Prostate gland (tissue), 2 donors: Measurements from ENCODE around the gene GEMIN4. TPM values are rescaled to one million over a fixed set of nuclear protein-coding genes. Genes with fewer than 3 reads are reported as not detected.
A peak's percentile ranks its signal among the peaks of the same experiment; 100 is the strongest.
"Not testable (repeated sequence)": the region's sequence is repeated elsewhere in the genome, so short reads cannot be mapped to it uniquely, and the experiment has no call there.

Experiments
- DNase-seq: peaks from one replicate; pipeline ENCODE4 v3.0.0-alpha.2; 2019; ENCODE audit warnings: low spot score
- H3K27ac ChIP-seq, 2 donors: fragments of 200-600 bp; sonication (generic); 2 replicates each; pipeline ENCODE4 v1.5.1; 2017 to 2019
- H3K27me3 ChIP-seq: fragments of 200-600 bp; sonication (generic); replicated peaks from 2 replicates; pipeline ENCODE4 v1.5.1; 2019; ENCODE audit not compliant: insufficient read depth
- H3K36me3 ChIP-seq, 2 donors: fragments of 200-600 bp; sonication (generic); 1 replicate in 1 of 2; 2 replicates in 1 of 2; pipeline versions ENCODE4 v1.5.1 to v1.8.1; 2017 to 2019
- H3K4me1 ChIP-seq: fragments of 200-600 bp; sonication (generic); replicated peaks from 2 replicates; pipeline ENCODE4 v1.5.1; 2019
- H3K4me3 ChIP-seq, 2 donors: fragments of 200-600 bp; sonication (generic); 2 replicates each; pipeline ENCODE4 v1.5.1; 2017 to 2019
- H3K9me3 ChIP-seq: fragments of 200-600 bp; sonication (generic); 2 replicates; pipeline ENCODE4 v1.5.1; 2017
- CTCF ChIP-seq, 4 experiments: fragments of 200-600 bp in 2 of 4; fragments of 450-650 bp in 2 of 4; sonication (generic) in 2 of 4; IDR thresholded peaks; 1 replicate in 3 of 4; 2 replicates in 1 of 4; pipeline ENCODE4 v1.5.1; 2016 to 2019; ENCODE audit warnings: antibody characterized with exemption in 4 of 4, mild to moderate bottlenecking in 2 of 4, moderate library complexity in 2 of 4
- POLR2A ChIP-seq: fragments of 450-650 bp; IDR thresholded peaks from one replicate; pipeline ENCODE4 v1.6.1; 2016; ENCODE audit warnings: antibody characterized with exemption, mild to moderate bottlenecking
- POLR2AphosphoS5 ChIP-seq: sonication (generic); formaldehyde crosslinking; IDR thresholded peaks from one replicate; pipeline ENCODE4 v1.6.1; 2017; ENCODE audit warnings: antibody characterized with exemption
- WGBS: methylation state at CpG from one replicate; pipeline ENCODE4 v1.1.5; 2018; 5-methylcytosine and 5-hydroxymethylcytosine counted together
- intact Hi-C: fragments of 100-400 bp; cut with DNase I; formaldehyde crosslinking; loops from one replicate; pipeline ENCODE4 v1.14.2; 2022
- total RNA-seq, 2 donors: library from RNA; depleted of rRNA; stranded (reverse); fragments of >200 nt; gene quantifications; one replicate each; pipeline ENCODE4 v1.1.0, GENCODE V29; 2016

Gene GEMIN4
- total RNA-seq, 2 donors from 2014 or later, result 27.9 to 33.1 TPM

GRCh38 chr17:760371-760770 lies 8.3 kb upstream of the GEMIN4 start:
- Histone ChIP-seq H3K4me3 (no peak overlapping the region), H3K36me3 (no peaks in the 10 kb centered on the region), H3K9me3 (no peaks in the 10 kb centered on the region), H3K27ac (peak overlapping the region; percentile 38 to 54), H3K4me1 (no peaks in the 10 kb centered on the region), H3K27me3 (no peaks in the 10 kb centered on the region)
- no peak for DNase-seq
- intact Hi-C loops, result no loop called here
- 52% methylated on average over 9 of the region's 9 CpGs for WGBS
- TF ChIP-seq POLR2A (no peak), CTCF (IDR thresholded peaks at IDR 0.05) (no peak), POLR2AphosphoS5 (no peak)

- intact Hi-C loops, result no loop called here
- Histone ChIP-seq H3K4me3 (no peak overlapping the region), H3K4me1 (no peaks in the 10 kb centered on the region), H3K9me3 (no peaks in the 10 kb centered on the region), H3K27ac (peak overlapping the region; percentile 38 to 54), H3K27me3 (no peaks in the 10 kb centered on the region), H3K36me3 (no peaks in the 10 kb centered on the region)
- DNase-seq, result peak; percentile 54
- 34% methylated on average over 5 of the region's 5 CpGs for WGBS
- TF ChIP-seq POLR2AphosphoS5 (peak; percentile 71), POLR2A (no peak)
These were observed 7.9 kb upstream of the GEMIN4 start for GRCh38 chr17:759964-760363.

- DNase-seq, intact Hi-C loops, H3K9me3 ChIP-seq, H3K27me3 ChIP-seq, H3K36me3 ChIP-seq, H3K4me1 ChIP-seq, H3K4me3 ChIP-seq: not testable (repeated sequence)
- peak overlapping the region in 1 of 2 donors; percentile 50 for H3K27ac ChIP-seq
- 31% methylated on average over 15 of the region's 15 CpGs for WGBS
These were observed 4.0 kb upstream of the GEMIN4 start for GRCh38 chr17:756010-756567.

DNA sequence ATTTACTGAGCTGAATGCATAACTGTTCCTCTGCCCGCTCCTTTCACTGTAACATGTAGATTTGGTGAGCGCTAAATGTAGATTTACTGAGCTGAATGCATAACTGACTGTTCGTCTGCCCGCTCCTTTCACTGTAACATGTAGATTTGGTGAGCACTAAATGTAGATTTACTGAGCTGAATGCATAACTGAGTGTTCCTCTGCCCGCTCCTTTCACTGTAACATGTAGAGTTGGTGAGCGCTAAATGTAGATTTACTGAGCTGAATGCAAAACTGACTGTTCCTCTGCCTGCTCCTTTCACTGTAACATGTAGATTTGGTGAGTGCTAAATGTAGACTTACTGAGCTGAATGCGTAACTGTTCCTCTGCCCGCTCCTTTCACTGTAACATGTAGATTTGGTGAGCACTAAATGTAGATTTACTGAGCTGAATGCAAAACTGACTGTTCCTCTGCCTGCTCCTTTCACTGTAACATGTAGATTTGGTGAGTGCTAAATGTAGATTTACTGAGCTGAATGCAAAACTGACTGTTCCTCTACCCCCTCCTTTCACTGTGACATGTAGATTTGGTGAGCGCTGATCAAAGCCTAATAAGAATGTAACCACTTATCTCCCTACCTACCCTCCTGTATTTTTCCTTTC lies 3.4 kb upstream of the GEMIN4 start:
- intact Hi-C loops, H3K9me3 ChIP-seq, H3K36me3 ChIP-seq, H3K27me3 ChIP-seq, H3K4me3 ChIP-seq, H3K4me1 ChIP-seq, DNase-seq: not testable (repeated sequence)
- peak overlapping the region in 1 of 2 donors; percentile 50 for H3K27ac ChIP-seq
- 94% methylated on average over 9 of the region's 9 CpGs for whole genome bisulfite sequencing

- H3K27ac ChIP-seq, result no peak overlapping the region
- no peak overlapping the region for H3K4me3 ChIP-seq
- WGBS, result 80% methylated on average over 13 of the region's 13 CpGs
- intact Hi-C loops, result no loop called here
- no peak for DNase-seq
- TF ChIP-seq POLR2A, result no peak
- no peak for TF ChIP-seq POLR2AphosphoS5
- TF ChIP-seq CTCF (IDR thresholded peaks at IDR 0.05), result no peak
- H3K9me3 ChIP-seq, result no peaks in the 10 kb centered on the region
- H3K36me3 ChIP-seq, result no peaks in the 10 kb centered on the region
- no peaks in the 10 kb centered on the region for H3K27me3 ChIP-seq
- H3K4me1 ChIP-seq, result no peaks in the 10 kb centered on the region
These were observed 1.4 kb upstream of the GEMIN4 start for GRCh38 chr17:753418-753817.

GRCh38 chr17:752620-753219 lies 656 bp upstream of the GEMIN4 start:
- no peaks in the 10 kb centered on the region for H3K4me1 ChIP-seq
- WGBS, result 4% methylated on average over 32 of the region's 43 CpGs
- intact Hi-C loops, result no loop called here

More at GRCh38 chr17:752620-753219, 656 bp upstream of the GEMIN4 start:
- Histone ChIP-seq H3K27ac (peak overlapping the region; percentile 88 to 92), H3K9me3 (no peaks in the 10 kb centered on the region), H3K36me3 (no peaks in the 10 kb centered on the region), H3K4me3 (peak overlapping the region; percentile 77 to 83), H3K27me3 (no peaks in the 10 kb centered on the region)
- TF ChIP-seq POLR2A (no peak), CTCF (IDR thresholded peaks at IDR 0.05) (no peak), POLR2AphosphoS5 (no peak)
- DNase-seq, result peak; percentile 64
